B cell (primary cell): ENCODE results near the gene CCDC102A. TPM values are rescaled to one million over a fixed set of nuclear protein-coding genes. Genes with fewer than 3 reads are reported as not detected.

Source experiments
- ATAC-seq: fragments of 200-7000 bp; cut with Tn5 transposase; one replicate; pipeline ENCODE4 v1.10.0; 2021; ENCODE audit warnings: low read depth, mild to moderate bottlenecking, moderate number of reproducible peaks, moderate library complexity
- CTCF ChIA-PET: fragments of 350-600 bp; sonication (Branson Sonifier 250); formaldehyde crosslinking; loops from one replicate; lab custom pipeline; 2021; ENCODE audit warnings: antibody characterized with exemption, inconsistent platforms; lab: Charles Lee
- POLR2A ChIA-PET: fragments of 350-600 bp; sonication (Branson Sonifier 250); formaldehyde crosslinking; loops from one replicate; lab custom pipeline; 2021; ENCODE audit warnings: antibody characterized with exemption; lab: Charles Lee
- DNase-seq: peaks from one replicate; pipeline ENCODE4 v3.0.0; 2013
- H2AFZ ChIP-seq: 2 replicates; pipeline ENCODE4 v1.6.1; 2012; ENCODE audit warnings: mild to moderate bottlenecking, low read depth, low read length; ENCODE audit not compliant: insufficient read depth, poor library complexity, severe bottlenecking
- H3K27ac ChIP-seq, 2 donors: 1 replicate in 1 of 2; 2 replicates in 1 of 2; pipeline ENCODE4 v1.5.1; 2012 to 2013; ENCODE audit warnings: low read length in 2 of 2, mild to moderate bottlenecking in 2 of 2, moderate library complexity in 1 of 2
- H3K27me3 ChIP-seq, 4 experiments: fragments of 200-600 bp in 1 of 4; sonication (generic) in 1 of 4; replicated peaks in 1 of 4; 1 replicate in 2 of 4; 2 replicates in 2 of 4; pipeline versions ENCODE4 v1.6.1 to v1.7.0; 2013 to 2016; ENCODE audit warnings: low read length in 3 of 4, mild to moderate bottlenecking in 2 of 4, mixed read lengths in 1 of 4, moderate library complexity in 1 of 4; ENCODE audit not compliant: insufficient read depth in 4 of 4, control insufficient read depth in 3 of 4; ENCODE audit errors: control extremely low read depth in 1 of 4
- H3K36me3 ChIP-seq, 2 experiments: replicated peaks in 1 of 2; 1 replicate in 1 of 2; 2 replicates in 1 of 2; pipeline versions ENCODE4 v1.6.1 to v1.7.1; 2013; ENCODE audit warnings: low read length in 1 of 2; ENCODE audit not compliant: insufficient read depth in 2 of 2, control insufficient read depth in 1 of 2; ENCODE audit errors: control extremely low read depth in 1 of 2, extremely low read depth in 1 of 2
- H3K4me1 ChIP-seq, 2 donors: fragments of 200-600 bp in 1 of 2; sonication (generic) in 1 of 2; 1 replicate in 1 of 2; 2 replicates in 1 of 2; pipeline versions ENCODE4 v1.5.1 to v1.6.1; 2013 to 2017; ENCODE audit warnings: low read length in 2 of 2; ENCODE audit not compliant: control insufficient read depth in 2 of 2, insufficient read depth in 2 of 2
- H3K4me2 ChIP-seq: replicated peaks from 2 replicates; pipeline ENCODE3; 2012; ENCODE audit warnings: mild to moderate bottlenecking, low read depth, low read length; ENCODE audit not compliant: poor library complexity, severe bottlenecking
- H3K4me3 ChIP-seq, 5 experiments: fragments of 200-600 bp in 1 of 5; sonication (generic) in 1 of 5; 1 replicate in 3 of 5; 2 replicates in 2 of 5; pipeline versions ENCODE4 v1.5.1 to v1.7.0; 2011 to 2016; ENCODE audit warnings: low read length in 4 of 5, mild to moderate bottlenecking in 4 of 5, low read depth in 2 of 5, control low read depth in 1 of 5, moderate library complexity in 1 of 5; ENCODE audit not compliant: insufficient read depth in 1 of 5; ENCODE audit errors: control extremely low read depth in 1 of 5, extremely low read depth in 1 of 5
- H3K79me2 ChIP-seq: fragments of 200-600 bp; sonication (generic); one replicate; pipeline ENCODE4 v1.6.0; 2016; ENCODE audit warnings: low read length; ENCODE audit not compliant: control insufficient read depth, insufficient read depth
- H3K9ac ChIP-seq: fragments of 200-600 bp; sonication (generic); 2 replicates; pipeline ENCODE4 v1.6.1; 2017; ENCODE audit warnings: mild to moderate bottlenecking, low read length, moderate library complexity
- H3K9me3 ChIP-seq, 3 donors: one replicate each; pipeline versions ENCODE4 v1.6.1 to v1.7.1; 2013; ENCODE audit warnings: low read length in 2 of 3; ENCODE audit not compliant: control insufficient read depth in 2 of 3, insufficient read depth in 1 of 3; ENCODE audit errors: control extremely low read depth in 1 of 3
- H4K20me1 ChIP-seq: 2 replicates; pipeline ENCODE4 v1.6.0; 2012; ENCODE audit warnings: mild to moderate bottlenecking, low read length; ENCODE audit not compliant: insufficient read depth, control insufficient read depth, poor library complexity, severe bottlenecking
- H3K27ac Mint-ChIP-seq: one replicate; pipeline ENCODE4 v1.8.0; 2021; ENCODE audit warnings: mixed read lengths
- H3K27me3 Mint-ChIP-seq: one replicate; pipeline ENCODE4 v1.8.0; 2021; ENCODE audit warnings: mixed read lengths
- H3K4me1 Mint-ChIP-seq: one replicate; pipeline ENCODE4 v1.8.0; 2021; ENCODE audit warnings: mixed read lengths
- H3K4me3 Mint-ChIP-seq: one replicate; pipeline ENCODE4 v1.8.0; 2021; ENCODE audit warnings: mixed read lengths
- H3K9me3 Mint-ChIP-seq: one replicate; pipeline ENCODE4 v1.8.0; 2022; ENCODE audit warnings: mixed read lengths; ENCODE audit not compliant: insufficient read depth
- CTCF ChIP-seq: fragments of 200-600 bp; IDR thresholded peaks from one replicate; pipeline ENCODE4 v1.8.0; 2022; ENCODE audit warnings: antibody characterized with exemption, mild to moderate bottlenecking
- EZH2 ChIP-seq: IDR thresholded peaks from 2 replicates; pipeline ENCODE4 v1.6.1; 2012; ENCODE audit warnings: borderline replicate concordance, low read depth, mild to moderate bottlenecking, moderate library complexity, low read length; ENCODE audit not compliant: insufficient read depth, poor library complexity, severe bottlenecking
- WGBS: methylation state at CpG from one replicate; pipeline ENCODE4 v1.1.5; 2013; ENCODE audit warnings: missing lambda C conversion rate; ENCODE audit not compliant: insufficient coverage; 5-methylcytosine and 5-hydroxymethylcytosine counted together
- intact Hi-C: fragments of 100-400 bp; cut with micrococcal nuclease; formaldehyde crosslinking; loops from one replicate; pipeline ENCODE4 v1.10.0; 2022
- polyA plus RNA-seq: library from polyadenylated mRNA; depleted of rRNA; stranded (reverse); fragments of >200 nt; gene quantifications from 2 replicates; pipeline ENCODE4 v1.2.3, GENCODE V29; 2012
- total RNA-seq, 2 donors: library from RNA; stranded (reverse); fragments of 120-200 nt in 1 of 2; gene quantifications; 1 replicate in 1 of 2; 2 replicates in 1 of 2; pipeline versions ENCODE4 v1.2.3 to v1.2.4, GENCODE V29; 2013 to 2022

Gene CCDC102A
- total and polyA plus RNA-seq, 2 donors (not counting 1 experiment from before 2014, with no cell fraction given) = 14.5 to 14.7 TPM

- peak; percentile 77 for DNase-seq
- Histone ChIP-seq H3K4me3 (peak within 1 kb of the TSS; percentile 22 to 68 (median 56)), H4K20me1 (no peaks in the 10 kb centered on the region), H3K36me3 (no peaks in the 10 kb centered on the region), H3K4me1 (peaks cover 11 to 15% of the 10 kb centered on the region in 2 donors), H3K9me3 (no peaks in the 10 kb centered on the region), H3K9ac (peak within 1 kb of the TSS; percentile 75), H3K79me2 (no peaks in the 10 kb centered on the region), H2AFZ (peak within 1 kb of the TSS; percentile 85), H3K27me3 (peaks cover 0 to 12% (median 3%) of the 10 kb centered on the region in 4 experiments), H3K27ac (no peak within 1 kb of the TSS), H3K4me2 (peak within 1 kb of the TSS; percentile 93)
- Mint-ChIP-seq H3K4me1 (peaks cover 16% of the 10 kb centered on the region), H3K9me3 (no peaks in the 10 kb centered on the region), H3K27ac (no peak within 1 kb of the TSS), H3K27me3 (peaks cover 6% of the 10 kb centered on the region), H3K4me3 (peak within 1 kb of the TSS; percentile 85)
- intact Hi-C loops = loop anchor here (1.0 kb wide), 2 partner anchors 39 to 51 kb away; partner anchors contain the start of genes CIAPIN1 and COQ9
- 2% methylated on average over 71 of the region's 73 CpGs for WGBS
- ChIA-PET POLR2A (interaction anchor here (0.6 to 0.9 kb wide), 2 partner anchors 52 to 109 kb away, joined by 3 to 4 read pairs; no protein-coding TSS in a partner anchor), CTCF (interaction anchor here (0.6 to 2.0 kb wide), 7 partner anchors 12 to 91 kb away, joined by 3 to 6 read pairs (median 4); partner anchors contain the start of genes CCDC102A and POLR2C)
- TF ChIP-seq EZH2 (no peak), CTCF (no peak)
- peak; percentile 93 for ATAC-seq
These were observed 50.2 kb downstream of the CCDC102A start, which contains the start of gene DOK4 for GRCh38 chr16:57485916-57486857. DOK4 (minus strand) TSS chr16:57486493; CDS start chr16:57479507, 6,986 bp downstream.
